ENCODE data around the gene FAM13A.

FAM13A gene

GRCh38 chr4:88957570-88957969 lies 99.4 kb downstream of the FAM13A start:
- Histone ChIP-seq H3K27me3 (replicated peaks; ENCODE audit: control insufficient read depth, insufficient read depth, low read length) (no peaks in the 10 kb centered on the region; the same call in 1 of the 2 replicates), H3K36me3 (ENCODE audit: control insufficient read depth, insufficient read depth, low read length) (no peaks in the 10 kb centered on the region), H3K4me3 (replicated peaks; ENCODE audit: low read depth, low read length) (no peak overlapping the region)
- DNase-seq (ENCODE audit: extremely low read depth, insufficient read length) = no peak
- TF ChIP-seq CTCF (IDR thresholded peaks at IDR 0.05; ENCODE audit: insufficient read depth, low read length, poor library complexity, severe bottlenecking) = no peak

GRCh38 chr4:88955580-88956380 lies 101.2 kb downstream of the FAM13A start:
- no peak overlapping the region for H3K4me3 ChIP-seq (replicated peaks; ENCODE audit: low read depth, low read length)
- TF ChIP-seq CTCF (IDR thresholded peaks at IDR 0.05; ENCODE audit: insufficient read depth, low read length, poor library complexity, severe bottlenecking) = no peak
- no peaks in the 10 kb centered on the region for H3K27me3 ChIP-seq (replicated peaks; ENCODE audit: control insufficient read depth, insufficient read depth, low read length)
- DNase-seq (ENCODE audit: extremely low read depth, insufficient read length) = no peak
- no peaks in the 10 kb centered on the region for H3K36me3 ChIP-seq (ENCODE audit: control insufficient read depth, insufficient read depth, low read length)

GRCh38 chr4:88953400-88953799 lies 103.6 kb downstream of the FAM13A start:
- Histone ChIP-seq H3K4me3 (replicated peaks; ENCODE audit: low read depth, low read length) (no peak overlapping the region), H3K27me3 (replicated peaks; ENCODE audit: control insufficient read depth, insufficient read depth, low read length) (no peaks in the 10 kb centered on the region), H3K36me3 (ENCODE audit: control insufficient read depth, insufficient read depth, low read length) (no peaks in the 10 kb centered on the region)
- no peak for DNase-seq (ENCODE audit: extremely low read depth, insufficient read length)
- TF ChIP-seq CTCF (IDR thresholded peaks at IDR 0.05; ENCODE audit: insufficient read depth, low read length, poor library complexity, severe bottlenecking) = no peak

- Histone ChIP-seq H3K36me3 (ENCODE audit: control insufficient read depth, insufficient read depth, low read length) (no peaks in the 10 kb centered on the region), H3K27me3 (replicated peaks; ENCODE audit: control insufficient read depth, insufficient read depth, low read length) (no peaks in the 10 kb centered on the region), H3K4me3 (replicated peaks; ENCODE audit: low read depth, low read length) (no peak overlapping the region)
- no peak for DNase-seq (ENCODE audit: extremely low read depth, insufficient read length)
- TF ChIP-seq CTCF (IDR thresholded peaks at IDR 0.05; ENCODE audit: insufficient read depth, low read length, poor library complexity, severe bottlenecking) = no peak
Measured at GRCh38 chr4:88952081-88952480, 104.9 kb downstream of the FAM13A start.

- no peak overlapping the region for H3K4me3 ChIP-seq (replicated peaks; ENCODE audit: low read depth, low read length)
- no peaks in the 10 kb centered on the region for H3K36me3 ChIP-seq (ENCODE audit: control insufficient read depth, insufficient read depth, low read length)
- TF ChIP-seq CTCF (IDR thresholded peaks at IDR 0.05; ENCODE audit: insufficient read depth, low read length, poor library complexity, severe bottlenecking) = no peak
- DNase-seq (ENCODE audit: extremely low read depth, insufficient read length) = no peak
- H3K27me3 ChIP-seq (replicated peaks; ENCODE audit: control insufficient read depth, insufficient read depth, low read length) = no peaks in the 10 kb centered on the region
Measured at GRCh38 chr4:88949605-88950004, 107.4 kb downstream of the FAM13A start.

Measured in GM06990 (cell line).